SKM-1 (cell line): ENCODE results near the gene L3MBTL3.
"Not testable (repeated sequence)": the region's sequence is repeated elsewhere in the genome, so short reads cannot be mapped to it uniquely, and the experiment has no call there.

ENCODE experiments used
- DNase-seq: peaks from one replicate; lab custom pipeline; 2025; ENCODE audit not compliant: unreplicated experiment; lab: John Stamatoyannopoulos, UW

L3MBTL3 gene

GRCh38 chr6:130136798-130137197 is 118.4 kb downstream of the L3MBTL3 start:
- DNase-seq = no peak

DNA sequence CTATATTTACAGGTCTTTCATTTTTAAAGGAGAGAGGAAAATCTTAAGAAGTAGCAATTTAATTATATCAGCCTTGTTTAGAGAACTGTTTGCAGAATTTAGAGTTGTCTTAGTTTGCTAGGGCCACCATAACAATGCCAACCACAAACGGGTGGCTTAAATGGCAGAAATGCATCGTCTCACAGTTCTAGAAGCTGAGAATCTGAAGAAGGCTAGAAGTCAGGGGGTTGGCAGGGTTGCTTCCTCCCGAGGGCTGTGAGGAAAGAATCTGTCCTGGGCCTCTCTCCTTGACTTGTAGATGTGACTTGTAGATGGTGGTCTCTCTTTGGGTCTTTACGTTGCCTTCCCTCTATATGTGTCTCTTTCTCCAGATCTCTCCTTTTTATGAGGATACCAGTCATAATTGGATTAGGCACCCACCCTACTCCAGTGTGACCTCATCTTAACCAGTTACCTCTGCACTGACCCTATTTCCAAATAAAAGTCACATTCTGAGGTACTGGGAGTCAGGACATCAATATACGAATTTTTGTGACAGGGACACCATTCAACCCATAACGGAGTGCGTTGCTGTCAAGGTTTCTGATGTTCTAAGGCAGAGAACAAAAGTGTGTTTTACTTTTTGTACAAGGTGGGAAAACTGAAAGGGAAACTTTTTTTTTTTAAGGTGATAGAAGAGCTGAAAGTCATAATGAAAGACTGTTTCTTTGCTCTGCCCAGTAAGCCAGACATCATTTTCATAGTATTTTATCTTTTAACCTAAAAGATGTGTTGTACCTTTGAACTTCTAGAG is 119.9 kb downstream of the L3MBTL3 start:
- no peak for DNase-seq

- no peak for DNase-seq
Observed at GRCh38 chr6:130138909-130139242, 120.5 kb downstream of the L3MBTL3 start.

- no peak for DNase-seq
Observed at GRCh38 chr6:130140084-130140483, 121.7 kb downstream of the L3MBTL3 start.

- DNase-seq = no peak
Observed at GRCh38 chr6:130143709-130144108, 125.3 kb downstream of the L3MBTL3 start.

DNA sequence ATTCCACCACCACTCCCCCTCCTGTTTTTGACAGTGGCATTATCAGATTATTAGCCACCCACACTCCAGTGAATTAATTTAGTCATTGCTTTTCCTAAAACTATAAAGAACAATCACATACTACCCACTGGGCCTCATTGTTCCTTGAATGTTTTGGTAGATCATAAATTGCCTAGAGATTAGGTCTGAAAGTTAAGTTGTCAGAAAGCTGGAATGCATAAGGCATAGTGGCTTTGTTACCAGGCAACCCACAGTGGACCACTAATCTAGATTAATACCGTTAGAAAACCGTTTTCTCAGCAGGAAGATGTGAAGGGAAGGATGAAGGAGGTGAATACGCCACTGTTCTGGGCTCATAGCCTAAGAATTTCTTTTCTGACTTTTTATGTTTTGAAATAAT is 128.7 kb downstream of the L3MBTL3 start:
- no peak for DNase-seq

DNA sequence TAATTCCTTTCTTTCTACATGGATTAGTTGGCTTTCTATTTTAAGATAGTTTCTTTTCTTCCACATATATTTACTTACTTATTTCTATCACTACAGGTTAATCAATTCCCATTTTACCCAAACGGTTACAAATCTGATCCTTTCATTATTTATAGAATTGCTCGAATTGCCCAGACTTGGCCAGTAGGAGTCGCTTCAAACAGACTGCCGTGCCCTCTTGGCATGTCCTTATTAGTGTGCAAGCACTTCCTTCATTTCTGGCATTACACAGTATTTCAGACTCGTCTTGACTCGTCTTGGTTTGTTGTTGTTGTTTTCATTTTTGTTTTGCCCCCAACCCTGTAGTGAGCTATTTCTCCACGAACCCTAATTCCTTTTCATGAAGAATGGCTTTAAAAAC is 129.8 kb downstream of the L3MBTL3 start:
- DNase-seq = no peak

- not testable (repeated sequence) for DNase-seq
Observed at GRCh38 chr6:130149016-130149415, 130.6 kb downstream of the L3MBTL3 start.

GRCh38 chr6:130150906-130151305 is 132.5 kb downstream of the L3MBTL3 start:
- DNase-seq = no peak

GRCh38 chr6:130152908-130153510 is 134.6 kb downstream of the L3MBTL3 start:
- no peak for DNase-seq

- DNase-seq = no peak
Observed at GRCh38 chr6:130156908-130157307, 138.5 kb downstream of the L3MBTL3 start.

- DNase-seq = no peak
Observed at GRCh38 chr6:130158056-130158455, 139.7 kb downstream of the L3MBTL3 start.

DNA sequence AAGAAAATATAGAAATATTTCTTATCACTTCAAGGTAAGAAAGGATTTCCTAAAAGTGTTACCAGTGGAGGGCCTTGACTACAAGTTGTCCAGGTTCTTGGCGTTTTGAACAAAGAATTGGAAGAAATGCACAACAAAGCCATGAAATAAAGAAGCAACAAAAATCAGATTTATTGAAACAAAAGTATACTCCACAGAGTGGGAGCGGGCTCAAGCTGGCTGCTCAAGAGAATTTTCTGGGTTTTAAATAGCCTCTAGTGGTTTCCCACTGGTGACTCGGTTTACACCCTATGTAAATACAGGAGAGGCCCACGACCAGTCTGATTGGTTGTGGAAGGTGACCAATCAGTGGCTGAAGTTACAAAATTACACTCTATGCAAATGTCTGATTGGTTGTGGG is 140.2 kb downstream of the L3MBTL3 start:
- DNase-seq = no peak

DNA sequence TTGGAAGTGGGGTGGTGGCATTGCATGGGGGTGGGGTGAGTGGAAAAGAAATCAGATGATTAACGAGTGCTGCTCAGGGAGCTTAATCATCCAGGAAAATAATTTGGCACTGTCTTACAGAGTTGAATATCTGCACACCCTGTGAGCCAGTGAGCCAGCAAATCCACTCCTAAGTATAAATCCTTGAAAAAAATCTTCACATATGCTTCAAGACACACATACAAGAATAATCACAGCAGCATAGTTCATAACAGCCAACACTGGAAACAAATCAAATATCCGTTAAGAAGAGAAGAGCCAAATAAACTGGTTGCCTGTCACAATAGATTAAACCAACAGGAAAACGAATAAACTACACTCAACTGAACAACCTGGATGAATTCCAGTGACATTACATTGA is 141.6 kb downstream of the L3MBTL3 start:
- DNase-seq = no peak

DNA sequence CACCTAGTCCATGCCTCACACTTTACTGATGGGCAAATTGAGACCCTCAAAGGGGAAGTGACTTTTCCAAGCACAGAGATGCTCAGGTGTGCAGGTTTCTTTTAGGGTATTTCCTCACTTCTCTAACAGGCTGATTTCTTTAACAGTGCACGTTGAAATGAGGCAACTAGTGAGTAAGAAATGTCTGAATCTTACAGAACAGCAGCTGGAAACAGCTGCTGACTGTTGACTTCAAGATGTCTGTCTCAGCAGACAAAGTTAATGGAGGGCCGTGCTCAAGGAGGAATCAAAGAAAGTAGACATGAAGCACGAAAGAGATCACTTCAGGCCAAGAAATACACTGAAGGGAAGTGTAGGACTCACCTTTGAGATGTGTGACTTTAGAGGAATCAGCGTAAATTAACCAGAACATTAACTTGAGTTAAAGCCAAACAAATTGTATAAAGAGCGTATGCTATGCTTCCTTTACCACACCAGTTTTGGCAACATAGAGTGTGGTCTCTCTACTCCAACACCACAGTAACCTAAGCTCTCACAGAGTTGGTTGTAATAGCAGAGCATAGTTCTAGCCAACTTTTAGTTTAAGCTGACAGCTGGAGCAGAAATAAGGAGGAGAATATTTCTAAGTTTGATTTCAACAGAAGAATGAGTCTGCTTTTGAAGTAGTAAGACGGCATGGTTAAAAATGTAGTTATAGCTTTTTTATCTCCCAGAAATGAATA is 143.5 kb downstream of the L3MBTL3 start:
- no peak for DNase-seq

DNA sequence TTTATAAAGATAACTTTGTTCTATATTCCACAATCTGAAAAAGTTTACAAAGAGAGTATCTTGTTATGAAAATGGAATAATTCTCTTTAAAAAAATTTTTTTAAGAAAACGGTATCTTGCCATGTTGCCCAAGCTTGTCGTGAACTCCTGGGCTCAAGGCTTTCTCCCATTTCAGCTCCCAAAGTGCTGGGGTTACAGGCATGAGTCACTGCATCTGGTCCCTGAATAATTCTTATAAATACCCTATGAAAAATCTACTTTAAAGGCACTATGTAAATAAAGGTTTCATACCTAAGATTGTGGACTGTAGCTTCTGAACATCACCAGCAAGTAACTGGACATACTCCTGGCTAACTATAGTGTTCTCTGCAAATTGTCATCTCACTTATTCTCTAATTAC is 144.0 kb downstream of the L3MBTL3 start:
- no peak for DNase-seq

- DNase-seq = no peak
Observed at GRCh38 chr6:130163266-130163665, 144.9 kb downstream of the L3MBTL3 start.

DNA sequence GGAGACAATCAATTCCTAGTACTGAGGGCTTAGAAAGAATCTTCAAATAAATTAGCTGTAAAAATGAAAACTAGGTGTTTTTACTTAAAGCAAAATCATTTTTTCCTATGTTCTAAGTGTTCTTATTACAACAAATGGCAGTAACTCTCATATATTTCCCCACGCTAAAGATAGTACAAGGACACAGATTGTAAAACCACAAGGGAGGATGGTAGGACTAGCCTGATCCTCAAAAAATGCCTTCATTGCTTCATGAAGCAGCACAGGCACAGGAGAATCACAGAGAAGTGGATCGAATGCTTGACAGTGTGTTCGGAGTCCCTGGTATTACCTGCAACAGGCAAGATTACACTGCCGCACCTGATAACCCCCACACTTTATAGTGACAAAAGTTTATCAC is 145.9 kb downstream of the L3MBTL3 start:
- no peak for DNase-seq

GRCh38 chr6:130167655-130168054 is 149.3 kb downstream of the L3MBTL3 start:
- no peak for DNase-seq

DNA sequence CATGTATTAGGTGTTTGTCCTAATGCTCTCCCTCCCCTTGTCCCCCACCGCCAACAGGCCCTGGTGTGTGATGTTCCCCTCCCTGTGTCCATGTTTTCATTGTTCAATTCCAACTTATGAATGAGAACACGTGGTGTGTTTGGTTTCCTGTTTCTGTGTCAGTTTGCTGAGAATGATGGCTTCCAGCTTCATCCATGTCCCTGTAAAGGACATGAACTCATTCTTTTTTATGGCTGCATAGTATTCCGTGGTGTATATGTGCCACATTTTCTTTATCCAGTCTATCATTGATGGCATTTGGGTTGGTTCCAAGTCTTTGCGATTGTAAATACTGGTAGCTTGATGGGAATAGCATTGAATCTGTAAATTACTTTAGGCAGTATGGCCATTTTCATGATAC is 151.8 kb downstream of the L3MBTL3 start:
- not testable (repeated sequence) for DNase-seq

DNA sequence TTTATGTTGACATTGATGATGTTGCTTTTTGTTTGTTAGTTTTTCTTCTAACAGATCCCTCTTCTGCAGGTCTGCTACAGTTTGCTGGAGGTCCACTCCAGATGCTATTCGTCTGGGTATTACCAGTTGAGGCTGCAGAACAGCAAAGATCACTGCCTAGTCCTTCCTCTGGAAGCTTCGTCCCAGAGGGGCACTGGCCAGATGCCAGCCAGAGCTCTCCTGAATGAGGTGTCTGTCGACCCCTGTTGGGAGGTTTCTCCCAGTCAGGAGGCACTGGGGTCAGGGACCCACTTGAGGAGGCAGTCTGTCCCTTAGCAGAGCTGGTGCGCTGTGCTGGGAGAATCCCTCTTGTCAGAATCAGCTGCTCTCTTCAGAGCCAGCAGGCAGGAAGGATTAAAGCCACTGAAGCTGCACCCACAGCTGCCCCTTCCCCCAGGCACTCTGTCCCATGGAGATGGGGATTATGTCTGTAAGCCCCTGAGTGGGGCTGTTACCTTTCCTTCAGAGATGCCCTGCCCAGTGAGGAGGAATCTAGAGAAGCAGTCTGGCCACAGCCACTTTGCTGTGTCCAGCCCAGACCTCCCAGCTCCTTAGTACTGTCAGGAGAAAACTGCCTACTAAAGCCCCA is 155.1 kb downstream of the L3MBTL3 start:
- not testable (repeated sequence) for DNase-seq

DNA sequence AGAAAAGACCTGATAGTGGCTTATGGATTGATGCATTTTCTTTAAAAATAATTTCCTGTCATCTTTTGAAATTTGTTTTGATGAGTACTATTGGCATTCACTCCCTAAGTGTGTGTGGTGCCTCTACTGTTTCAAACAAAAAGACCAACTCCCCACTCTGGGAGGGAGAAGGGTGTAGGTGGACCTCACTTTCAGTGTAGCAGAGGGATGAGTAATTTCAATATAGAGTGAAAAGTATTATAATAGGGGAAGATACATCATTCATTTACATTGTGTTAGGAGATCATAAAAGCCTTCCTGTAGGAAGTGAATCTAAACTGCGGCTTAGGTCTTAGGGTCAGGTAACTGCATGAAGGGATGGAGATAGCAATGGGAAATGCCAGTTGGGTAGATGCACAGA is 158.0 kb downstream of the L3MBTL3 start:
- no peak for DNase-seq
